HepG2 (cell line): ENCODE data around the gene FGFR3. TPM values are rescaled to one million over a fixed set of nuclear protein-coding genes. Genes with fewer than 3 reads are reported as not detected.

Experiments
- ARNTL ChIP-seq: sonication (generic); formaldehyde crosslinking; IDR thresholded peaks from 2 replicates; pipeline ENCODE4 v1.4.0; 2020; ENCODE audit warnings: mild to moderate bottlenecking, missing genetic modification reagents
- JDP2 ChIP-seq: sonication (generic); formaldehyde crosslinking; IDR thresholded peaks from 2 replicates; pipeline ENCODE4 v1.8.1; 2022; ENCODE audit warnings: missing genetic modification reagents, borderline replicate concordance
- KLF13 ChIP-seq: sonication (generic); formaldehyde crosslinking; IDR thresholded peaks from 2 replicates; pipeline ENCODE4 v1.4.0; 2020; ENCODE audit warnings: mild to moderate bottlenecking, missing genetic modification reagents
- MAZ ChIP-seq, 2 experiments: sonication (generic) in 1 of 2; formaldehyde crosslinking in 1 of 2; IDR thresholded peaks; 2 replicates each; pipeline versions ENCODE4 v1.5.0 to v1.6.1; 2012 to 2020; ENCODE audit warnings: low read depth in 2 of 2, mild to moderate bottlenecking in 2 of 2, borderline replicate concordance in 1 of 2, improper control_type of control experiment in 1 of 2, low read length in 1 of 2, missing genetic modification reagents in 1 of 2, moderate library complexity in 1 of 2
- MEF2D ChIP-seq: sonication (generic); formaldehyde crosslinking; IDR thresholded peaks from 2 replicates; pipeline ENCODE4 v1.5.1; 2020; ENCODE audit warnings: mild to moderate bottlenecking, missing genetic modification reagents
- NFKB2 ChIP-seq: sonication (generic); formaldehyde crosslinking; IDR thresholded peaks from 2 replicates; pipeline ENCODE4 v1.4.0; 2020; ENCODE audit warnings: missing genetic modification reagents, borderline replicate concordance
- NRL ChIP-seq: sonication (generic); formaldehyde crosslinking; IDR thresholded peaks from 2 replicates; pipeline ENCODE4 v1.5.0; 2020; ENCODE audit warnings: missing genetic modification reagents, mild to moderate bottlenecking, moderate library complexity, borderline replicate concordance
- REL ChIP-seq: sonication (generic); formaldehyde crosslinking; conservative IDR thresholded peaks from 2 replicates; pipeline ENCODE4 v1.8.0; 2022; ENCODE audit warnings: mild to moderate bottlenecking, missing genetic modification reagents, moderate library complexity
- RNF2 ChIP-seq: fragments of 450-650 bp; conservative IDR thresholded peaks from 2 replicates; pipeline ENCODE4 v1.6.1; 2016; ENCODE audit warnings: low read depth
- RORA ChIP-seq: sonication (generic); formaldehyde crosslinking; IDR thresholded peaks from 2 replicates; pipeline ENCODE4 v1.5.0; 2020; ENCODE audit warnings: mild to moderate bottlenecking, missing genetic modification reagents, moderate library complexity
- SAP130 ChIP-seq: IDR thresholded peaks from 2 replicates; pipeline ENCODE4 v1.6.1; 2016; ENCODE audit warnings: low read depth
- ZFP36L2 ChIP-seq: sonication (generic); formaldehyde crosslinking; IDR thresholded peaks from 2 replicates; pipeline ENCODE4 v1.4.0; 2020; ENCODE audit warnings: missing genetic modification reagents
- ZNF260 ChIP-seq: sonication (generic); formaldehyde crosslinking; IDR thresholded peaks from 2 replicates; pipeline ENCODE4 v1.4.0; 2020; ENCODE audit warnings: missing genetic modification reagents, low read depth, mild to moderate bottlenecking, borderline replicate concordance
- ZNF567 ChIP-seq: sonication (generic); formaldehyde crosslinking; IDR thresholded peaks from 2 replicates; pipeline ENCODE4 v1.8.1; 2023; ENCODE audit warnings: mild to moderate bottlenecking, missing genetic modification reagents, borderline replicate concordance
- ZNF619 ChIP-seq: sonication (generic); formaldehyde crosslinking; IDR thresholded peaks from 2 replicates; pipeline ENCODE4 v1.4.0; 2020; ENCODE audit warnings: mild to moderate bottlenecking, missing genetic modification reagents
- ZNF709 ChIP-seq: sonication (generic); formaldehyde crosslinking; IDR thresholded peaks from 2 replicates; pipeline ENCODE4 v1.5.0; 2020; ENCODE audit warnings: mild to moderate bottlenecking, missing genetic modification reagents
- ZNF720 ChIP-seq: sonication (generic); formaldehyde crosslinking; IDR thresholded peaks from 2 replicates; pipeline ENCODE4 v1.4.0; 2020; ENCODE audit warnings: missing genetic modification reagents
- ZNF761 ChIP-seq: sonication (generic); formaldehyde crosslinking; conservative IDR thresholded peaks from 2 replicates; pipeline ENCODE4 v1.4.0; 2020; ENCODE audit warnings: mild to moderate bottlenecking, missing genetic modification reagents
- ZNF777 ChIP-seq: sonication (generic); formaldehyde crosslinking; IDR thresholded peaks from 2 replicates; pipeline ENCODE4 v1.4.0; 2020; ENCODE audit warnings: missing genetic modification reagents
- polyA plus RNA-seq, 8 experiments: library from polyadenylated mRNA; depleted of rRNA in 3 of 8; stranded (reverse) in 7 of 8; unstranded in 1 of 8; fragments of >200 nt; fragmentation: Illumina TruSeq in 4 of 8; extraction: Trizol in 4 of 8; gene quantifications; 2 replicates each; pipeline versions ENCODE4 v1.2.1 to v1.2.3, GENCODE V29; 2011 to 2016; ENCODE audit warnings: low read depth in 4 of 8, missing spikeins in 1 of 8, mixed read lengths in 1 of 8; ENCODE audit not compliant: insufficient read depth in 1 of 8
- total RNA-seq, 5 experiments: library from RNA; depleted of rRNA; stranded (reverse); fragments of >200 nt; fragmentation: Illumina TruSeq; extraction: Trizol; gene quantifications; 2 replicates each; pipeline ENCODE4 v1.2.3, GENCODE V29; 2016; ENCODE audit warnings: low read depth in 1 of 5
- TF ChIP-seq, protein P1 (sequence below): sonication (generic); formaldehyde crosslinking; IDR thresholded peaks from 2 replicates; pipeline ENCODE4 v1.8.1; 2023; ENCODE audit warnings: mild to moderate bottlenecking, missing genetic modification reagents
- TF ChIP-seq, protein P2 (sequence below): sonication (generic); formaldehyde crosslinking; IDR thresholded peaks from 2 replicates; pipeline ENCODE4 v1.5.0; 2020; ENCODE audit warnings: mild to moderate bottlenecking, low read depth, missing genetic modification reagents, borderline replicate concordance
- TF ChIP-seq, protein P3 (sequence below): sonication (generic); formaldehyde crosslinking; IDR thresholded peaks from 2 replicates; pipeline ENCODE4 v1.5.0; 2020; ENCODE audit warnings: mild to moderate bottlenecking, missing genetic modification reagents
- TF ChIP-seq, protein P4 (sequence below): sonication (generic); formaldehyde crosslinking; IDR thresholded peaks from 2 replicates; pipeline ENCODE4 v1.5.1; 2020; ENCODE audit warnings: mild to moderate bottlenecking, missing genetic modification reagents, moderate library complexity

The FGFR3 gene
- total and polyA plus RNA-seq, 2 of the 13 experiments (the other 11 are each of a cell fraction or from before 2014, with no cell fraction given), result 103 to 109 TPM

DNA sequence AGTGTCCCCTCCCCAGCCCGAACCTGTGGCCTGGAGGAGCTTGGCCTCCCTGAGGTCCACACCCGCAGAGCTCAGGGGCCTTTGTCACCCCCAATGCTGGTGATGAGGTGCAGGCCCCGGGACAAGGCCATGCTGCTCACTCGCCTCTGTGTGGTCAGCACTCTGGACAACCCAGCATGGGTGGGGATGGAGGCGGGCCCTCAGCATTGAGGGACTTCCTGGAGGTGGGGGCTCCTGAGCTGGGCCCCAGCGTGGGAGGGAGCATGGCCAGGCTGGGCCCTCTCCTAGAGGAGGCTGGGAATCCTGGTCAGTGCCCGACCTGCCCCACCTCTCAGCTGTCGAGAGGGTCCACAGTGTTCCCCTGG, 41.2 kb upstream of the FGFR3 start (continued):
- TF ChIP-seq, protein P1, sequence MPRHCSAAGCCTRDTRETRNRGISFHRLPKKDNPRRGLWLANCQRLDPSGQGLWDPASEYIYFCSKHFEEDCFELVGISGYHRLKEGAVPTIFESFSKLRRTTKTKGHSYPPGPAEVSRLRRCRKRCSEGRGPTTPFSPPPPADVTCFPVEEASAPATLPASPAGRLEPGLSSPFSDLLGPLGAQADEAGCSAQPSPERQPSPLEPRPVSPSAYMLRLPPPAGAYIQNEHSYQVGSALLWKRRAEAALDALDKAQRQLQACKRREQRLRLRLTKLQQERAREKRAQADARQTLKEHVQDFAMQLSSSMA, result 0 out of 2 replicates have a peak, but pooled peaks have one; percentile 34
- TF ChIP-seq RNF2 (no peak), ZNF777 (0 out of 2 replicates have a peak, but pooled peaks have one; percentile 7), KLF13 (CRISPR knock-in tag) (no peak), REL (CRISPR knock-in tag) (no peak), NFKB2 (CRISPR knock-in tag) (peak; percentile 67; the same call in 1 of the 2 replicates), MAZ (IDR thresholded peaks at IDR 0.05; ENCODE audit: borderline replicate concordance, low read depth, low read length) (no peak), MAZ (CRISPR knock-in tag; IDR thresholded peaks at IDR 0.05; ENCODE audit: low read depth) (peak; percentile 0; the same call in 1 of the 2 replicates), ZFP36L2 (CRISPR knock-in tag) (no peak), JDP2 (CRISPR knock-in tag) (no peak), ZNF260 (0 out of 2 replicates have a peak, but pooled peaks have one; percentile 75), ARNTL (CRISPR knock-in tag) (peak; percentile 52; the same call in 1 of the 2 replicates), ZNF761 (CRISPR knock-in tag) (0 out of 2 replicates have a peak, but pooled peaks have one; percentile 31), NRL (CRISPR knock-in tag) (peak; percentile 69), ZNF709 (CRISPR knock-in tag) (peak; percentile 29; the same call in 1 of the 2 replicates), SAP130 (CRISPR knock-in tag) (peak; percentile 84), ZNF567 (CRISPR knock-in tag) (0 out of 2 replicates have a peak, but pooled peaks have one; percentile 64), RORA (CRISPR knock-in tag) (no peak), MEF2D (CRISPR knock-in tag) (0 out of 2 replicates have a peak, but pooled peaks have one; percentile 51), ZNF720 (CRISPR knock-in tag) (no peak), ZNF619 (CRISPR knock-in tag) (no peak)
- TF ChIP-seq, protein P2, sequence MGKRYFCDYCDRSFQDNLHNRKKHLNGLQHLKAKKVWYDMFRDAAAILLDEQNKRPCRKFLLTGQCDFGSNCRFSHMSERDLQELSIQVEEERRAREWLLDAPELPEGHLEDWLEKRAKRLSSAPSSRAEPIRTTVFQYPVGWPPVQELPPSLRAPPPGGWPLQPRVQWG, result no peak
- TF ChIP-seq, protein P3, sequence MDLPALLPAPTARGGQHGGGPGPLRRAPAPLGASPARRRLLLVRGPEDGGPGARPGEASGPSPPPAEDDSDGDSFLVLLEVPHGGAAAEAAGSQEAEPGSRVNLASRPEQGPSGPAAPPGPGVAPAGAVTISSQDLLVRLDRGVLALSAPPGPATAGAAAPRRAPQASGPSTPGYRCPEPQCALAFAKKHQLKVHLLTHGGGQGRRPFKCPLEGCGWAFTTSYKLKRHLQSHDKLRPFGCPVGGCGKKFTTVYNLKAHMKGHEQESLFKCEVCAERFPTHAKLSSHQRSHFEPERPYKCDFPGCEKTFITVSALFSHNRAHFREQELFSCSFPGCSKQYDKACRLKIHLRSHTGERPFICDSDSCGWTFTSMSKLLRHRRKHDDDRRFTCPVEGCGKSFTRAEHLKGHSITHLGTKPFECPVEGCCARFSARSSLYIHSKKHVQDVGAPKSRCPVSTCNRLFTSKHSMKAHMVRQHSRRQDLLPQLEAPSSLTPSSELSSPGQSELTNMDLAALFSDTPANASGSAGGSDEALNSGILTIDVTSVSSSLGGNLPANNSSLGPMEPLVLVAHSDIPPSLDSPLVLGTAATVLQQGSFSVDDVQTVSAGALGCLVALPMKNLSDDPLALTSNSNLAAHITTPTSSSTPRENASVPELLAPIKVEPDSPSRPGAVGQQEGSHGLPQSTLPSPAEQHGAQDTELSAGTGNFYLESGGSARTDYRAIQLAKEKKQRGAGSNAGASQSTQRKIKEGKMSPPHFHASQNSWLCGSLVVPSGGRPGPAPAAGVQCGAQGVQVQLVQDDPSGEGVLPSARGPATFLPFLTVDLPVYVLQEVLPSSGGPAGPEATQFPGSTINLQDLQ (CRISPR knock-in tag), result no peak
- TF ChIP-seq, protein P4, sequence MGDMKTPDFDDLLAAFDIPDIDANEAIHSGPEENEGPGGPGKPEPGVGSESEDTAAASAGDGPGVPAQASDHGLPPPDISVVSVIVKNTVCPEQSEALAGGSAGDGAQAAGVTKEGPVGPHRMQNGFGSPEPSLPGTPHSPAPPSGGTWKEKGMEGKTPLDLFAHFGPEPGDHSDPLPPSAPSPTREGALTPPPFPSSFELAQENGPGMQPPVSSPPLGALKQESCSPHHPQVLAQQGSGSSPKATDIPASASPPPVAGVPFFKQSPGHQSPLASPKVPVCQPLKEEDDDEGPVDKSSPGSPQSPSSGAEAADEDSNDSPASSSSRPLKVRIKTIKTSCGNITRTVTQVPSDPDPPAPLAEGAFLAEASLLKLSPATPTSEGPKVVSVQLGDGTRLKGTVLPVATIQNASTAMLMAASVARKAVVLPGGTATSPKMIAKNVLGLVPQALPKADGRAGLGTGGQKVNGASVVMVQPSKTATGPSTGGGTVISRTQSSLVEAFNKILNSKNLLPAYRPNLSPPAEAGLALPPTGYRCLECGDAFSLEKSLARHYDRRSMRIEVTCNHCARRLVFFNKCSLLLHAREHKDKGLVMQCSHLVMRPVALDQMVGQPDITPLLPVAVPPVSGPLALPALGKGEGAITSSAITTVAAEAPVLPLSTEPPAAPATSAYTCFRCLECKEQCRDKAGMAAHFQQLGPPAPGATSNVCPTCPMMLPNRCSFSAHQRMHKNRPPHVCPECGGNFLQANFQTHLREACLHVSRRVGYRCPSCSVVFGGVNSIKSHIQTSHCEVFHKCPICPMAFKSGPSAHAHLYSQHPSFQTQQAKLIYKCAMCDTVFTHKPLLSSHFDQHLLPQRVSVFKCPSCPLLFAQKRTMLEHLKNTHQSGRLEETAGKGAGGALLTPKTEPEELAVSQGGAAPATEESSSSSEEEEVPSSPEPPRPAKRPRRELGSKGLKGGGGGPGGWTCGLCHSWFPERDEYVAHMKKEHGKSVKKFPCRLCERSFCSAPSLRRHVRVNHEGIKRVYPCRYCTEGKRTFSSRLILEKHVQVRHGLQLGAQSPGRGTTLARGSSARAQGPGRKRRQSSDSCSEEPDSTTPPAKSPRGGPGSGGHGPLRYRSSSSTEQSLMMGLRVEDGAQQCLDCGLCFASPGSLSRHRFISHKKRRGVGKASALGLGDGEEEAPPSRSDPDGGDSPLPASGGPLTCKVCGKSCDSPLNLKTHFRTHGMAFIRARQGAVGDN (CRISPR knock-in tag), result peak; percentile 87
